GM18909 (cell line): ENCODE measurements around the gene SHANK1.

Experiments used
- ATAC-seq: cut with Tn5 transposase; IDR thresholded peaks from one replicate; pipeline ENCODE4 v1.9.1; 2021; ENCODE audit warnings: mild to moderate bottlenecking; ENCODE audit not compliant: unreplicated experiment, poor library complexity

SHANK1 gene

GRCh38 chr19:50729894-50730293, 10.3 kb upstream of the SHANK1 start:
- no peak for ATAC-seq

GRCh38 chr19:50728084-50728737, 8.6 kb upstream of the SHANK1 start:
- ATAC-seq, result no peak

- ATAC-seq, result no peak
Observed at GRCh38 chr19:50725911-50726230, 6.3 kb upstream of the SHANK1 start.

- peak; percentile 30 for ATAC-seq
Observed at GRCh38 chr19:50725218-50725910, 5.8 kb upstream of the SHANK1 start.

- peak; percentile 75 for ATAC-seq
Observed at GRCh38 chr19:50724522-50725217, 5.1 kb upstream of the SHANK1 start.

- ATAC-seq, result no peak
Observed at GRCh38 chr19:50723735-50724521, 4.3 kb upstream of the SHANK1 start.

GRCh38 chr19:50723069-50723468, 3.5 kb upstream of the SHANK1 start, which contains the start of gene CLEC11A:
Gene CLEC11A, plus strand, starts transcription at chr19:50723364. Its CDS starts 162 bp downstream, at chr19:50723526.
- no peak for ATAC-seq

GRCh38 chr19:50722201-50723013, 2.8 kb upstream of the SHANK1 start:
- ATAC-seq, result no peak

GRCh38 chr19:50721441-50722137, 2.0 kb upstream of the SHANK1 start:
- no peak for ATAC-seq

GRCh38 chr19:50720921-50721381, 1.3 kb upstream of the SHANK1 start:
- ATAC-seq, result no peak

GRCh38 chr19:50720181-50720920, 749 bp upstream of the SHANK1 start:
- no peak for ATAC-seq

- ATAC-seq, result no peak
Observed at GRCh38 chr19:50719119-50719435, 525 bp downstream of the SHANK1 start.

- ATAC-seq, result no peak
Observed at GRCh38 chr19:50718255-50719118, 1.1 kb downstream of the SHANK1 start.

GRCh38 chr19:50717891-50718254, 1.7 kb downstream of the SHANK1 start:
- no peak for ATAC-seq

GRCh38 chr19:50717026-50717723, 2.4 kb downstream of the SHANK1 start:
- ATAC-seq, result no peak

- ATAC-seq, result no peak
Observed at GRCh38 chr19:50716178-50717025, 3.2 kb downstream of the SHANK1 start.
